ENCODE data around the gene ZNF385D. TPM values are rescaled to one million over a fixed set of nuclear protein-coding genes. Genes with fewer than 3 reads are reported as not detected.

Gene ZNF385D
- polyA plus RNA-seq, 1 of the 3 experiments (the other 2 are of a cell fraction), result 1.8 TPM

DNA sequence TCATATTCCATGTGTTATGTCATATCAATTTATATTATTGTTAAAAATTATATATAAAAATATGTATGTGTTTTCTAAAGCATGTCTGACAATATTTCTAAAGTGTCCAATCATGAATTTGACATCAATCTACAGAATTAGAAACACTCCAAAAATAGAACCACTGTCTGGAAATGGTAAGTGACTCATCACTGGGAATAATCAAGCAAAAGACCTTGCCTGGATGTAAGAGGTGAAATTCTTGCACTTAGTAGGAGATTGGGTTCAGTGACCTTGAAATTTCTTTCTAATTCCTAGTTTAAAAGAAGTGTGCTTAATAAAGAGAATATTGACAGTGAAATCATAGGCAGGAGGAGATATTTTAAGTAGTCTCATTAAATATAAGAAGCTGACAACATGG is 188.8 kb downstream of the ZNF385D start:
- Histone ChIP-seq H3K27me3 (ENCODE audit: insufficient read depth) (no peaks in the 10 kb centered on the region), H4K20me1 (ENCODE audit: insufficient read depth) (no peaks in the 10 kb centered on the region), H3K36me3 (replicated peaks in 1 of 2; ENCODE audit: control insufficient read depth in 1 of 2, insufficient read depth in 2 of 2, low read length in 1 of 2) (no peaks in the 10 kb centered on the region), H3K4me2 (no peak overlapping the region), H2AFZ (ENCODE audit: low read depth) (no peak overlapping the region), H3K9me2 (no peaks in the 10 kb centered on the region), H3K4me1 (ENCODE audit: control insufficient read depth in 1 of 2, insufficient read depth in 2 of 2, low read depth in 1 of 2, low read length in 1 of 2) (no peaks in the 10 kb centered on the region), H3K79me2 (ENCODE audit: insufficient read depth) (no peaks in the 10 kb centered on the region), H3F3A (replicated peaks; ENCODE audit: insufficient read depth) (no peaks in the 10 kb centered on the region), H3K27ac (ENCODE audit: low read depth in 2 of 2, low read length in 1 of 2) (no peak overlapping the region), H3K4me3 (ENCODE audit: low read depth in 2 of 2, low read length in 1 of 2) (no peak overlapping the region), H3K9ac (no peak overlapping the region), H3K9me3 (no peaks in the 10 kb centered on the region)
- CTCF ChIA-PET, result no interaction called here
- TF ChIP-seq MEF2A (IDR thresholded peaks at IDR 0.05; ENCODE audit: borderline replicate concordance, low read depth) (peak; percentile 64; the same call in 1 of the 2 replicates), RCOR1 (IDR thresholded peaks at IDR 0.05; ENCODE audit: low read length) (no peak), SMC3 (IDR thresholded peaks at IDR 0.05; ENCODE audit: low read depth, low read length) (no peak)
- POLR2A ChIA-PET, result no interaction called here
- DNase-seq, result no peak

GRCh38 chr3:21561472-21561871 is 189.5 kb downstream of the ZNF385D start:
- 55% methylated on average over 2 of the region's 2 CpGs for WGBS (ENCODE audit: low lambda C conversion rate)
- TF ChIP-seq, protein P1, sequence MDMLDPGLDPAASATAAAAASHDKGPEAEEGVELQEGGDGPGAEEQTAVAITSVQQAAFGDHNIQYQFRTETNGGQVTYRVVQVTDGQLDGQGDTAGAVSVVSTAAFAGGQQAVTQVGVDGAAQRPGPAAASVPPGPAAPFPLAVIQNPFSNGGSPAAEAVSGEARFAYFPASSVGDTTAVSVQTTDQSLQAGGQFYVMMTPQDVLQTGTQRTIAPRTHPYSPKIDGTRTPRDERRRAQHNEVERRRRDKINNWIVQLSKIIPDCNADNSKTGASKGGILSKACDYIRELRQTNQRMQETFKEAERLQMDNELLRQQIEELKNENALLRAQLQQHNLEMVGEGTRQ (IDR thresholded peaks at IDR 0.05; ENCODE audit: borderline replicate concordance, low read depth, low read length), result no peak
- TF ChIP-seq GABPA (IDR thresholded peaks at IDR 0.05; ENCODE audit: low read depth) (no peak), GATA2 (CRISPR knock-in tag; IDR thresholded peaks at IDR 0.05) (no peak), IRF3 (IDR thresholded peaks at IDR 0.05; ENCODE audit: low read depth, low read length) (no peak), MEF2A (IDR thresholded peaks at IDR 0.05; ENCODE audit: borderline replicate concordance, low read depth) (no peak), RFX5 (IDR thresholded peaks at IDR 0.05; ENCODE audit: low read length) (no peak), PBX3 (IDR thresholded peaks at IDR 0.05) (no peak), EZH2phosphoT487 (IDR thresholded peaks at IDR 0.05; ENCODE audit: borderline replicate concordance, low read depth) (no peak), CHD2 (IDR thresholded peaks at IDR 0.05; ENCODE audit: low read length, partially characterized antibody) (no peak), RAD21 (IDR thresholded peaks at IDR 0.05; ENCODE audit: low read length) (no peak), FOSL2 (IDR thresholded peaks at IDR 0.05; ENCODE audit: borderline replicate concordance, low read depth) (no peak), ELF1 (IDR thresholded peaks at IDR 0.05) (no peak)
- TF ChIP-seq, protein P2, sequence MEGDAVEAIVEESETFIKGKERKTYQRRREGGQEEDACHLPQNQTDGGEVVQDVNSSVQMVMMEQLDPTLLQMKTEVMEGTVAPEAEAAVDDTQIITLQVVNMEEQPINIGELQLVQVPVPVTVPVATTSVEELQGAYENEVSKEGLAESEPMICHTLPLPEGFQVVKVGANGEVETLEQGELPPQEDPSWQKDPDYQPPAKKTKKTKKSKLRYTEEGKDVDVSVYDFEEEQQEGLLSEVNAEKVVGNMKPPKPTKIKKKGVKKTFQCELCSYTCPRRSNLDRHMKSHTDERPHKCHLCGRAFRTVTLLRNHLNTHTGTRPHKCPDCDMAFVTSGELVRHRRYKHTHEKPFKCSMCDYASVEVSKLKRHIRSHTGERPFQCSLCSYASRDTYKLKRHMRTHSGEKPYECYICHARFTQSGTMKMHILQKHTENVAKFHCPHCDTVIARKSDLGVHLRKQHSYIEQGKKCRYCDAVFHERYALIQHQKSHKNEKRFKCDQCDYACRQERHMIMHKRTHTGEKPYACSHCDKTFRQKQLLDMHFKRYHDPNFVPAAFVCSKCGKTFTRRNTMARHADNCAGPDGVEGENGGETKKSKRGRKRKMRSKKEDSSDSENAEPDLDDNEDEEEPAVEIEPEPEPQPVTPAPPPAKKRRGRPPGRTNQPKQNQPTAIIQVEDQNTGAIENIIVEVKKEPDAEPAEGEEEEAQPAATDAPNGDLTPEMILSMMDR (IDR thresholded peaks at IDR 0.05), result no peak
- TF ChIP-seq, protein P3, sequence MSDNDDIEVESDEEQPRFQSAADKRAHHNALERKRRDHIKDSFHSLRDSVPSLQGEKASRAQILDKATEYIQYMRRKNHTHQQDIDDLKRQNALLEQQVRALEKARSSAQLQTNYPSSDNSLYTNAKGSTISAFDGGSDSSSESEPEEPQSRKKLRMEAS (IDR thresholded peaks at IDR 0.05; ENCODE audit: low read depth), result no peak
- Histone ChIP-seq H3K9ac (no peak overlapping the region), H3F3A (replicated peaks; ENCODE audit: insufficient read depth) (no peaks in the 10 kb centered on the region), H3K9me2 (no peaks in the 10 kb centered on the region), H2AFZ (ENCODE audit: low read depth) (no peak overlapping the region), H3K27ac (ENCODE audit: low read depth in 2 of 2, low read length in 1 of 2) (no peak overlapping the region), H3K36me3 (replicated peaks in 1 of 2; ENCODE audit: control insufficient read depth in 1 of 2, insufficient read depth in 2 of 2, low read length in 1 of 2) (no peaks in the 10 kb centered on the region), H3K4me2 (no peak overlapping the region), H3K9me3 (no peaks in the 10 kb centered on the region), H3K4me1 (ENCODE audit: control insufficient read depth in 1 of 2, insufficient read depth in 2 of 2, low read depth in 1 of 2, low read length in 1 of 2) (no peaks in the 10 kb centered on the region), H3K27me3 (ENCODE audit: insufficient read depth) (no peaks in the 10 kb centered on the region), H4K20me1 (ENCODE audit: insufficient read depth) (no peaks in the 10 kb centered on the region), H3K4me3 (ENCODE audit: low read depth in 2 of 2, low read length in 1 of 2) (no peak overlapping the region), H3K79me2 (ENCODE audit: insufficient read depth) (no peaks in the 10 kb centered on the region)
- CTCF ChIA-PET, result interaction anchor here (1.0 kb wide), 1 partner anchor 9 kb away, joined by 3 read pairs; no protein-coding TSS in a partner anchor
- no peak for DNase-seq
- POLR2A ChIA-PET, result no interaction called here

Measured in SK-N-SH (cell line).